OCI-LY7 (cell line): Measurements from ENCODE around the gene ARHGAP30.

Experiments used
- CTCF ChIP-seq: fragments of 200-600 bp; sonication (generic); conservative IDR thresholded peaks from 2 replicates; pipeline ENCODE4 v1.5.1; 2014; ENCODE audit warnings: mild to moderate bottlenecking, antibody characterized with exemption, low read length, moderate library complexity, mixed read lengths
- EZH2phosphoT487 ChIP-seq: fragments of 200-600 bp; sonication (generic); IDR thresholded peaks from 2 replicates; pipeline ENCODE4 v1.6.1; 2018; ENCODE audit warnings: low read depth, borderline replicate concordance, mild to moderate bottlenecking, mixed run types, antibody characterized with exemption, low read length, moderate library complexity, mixed read lengths

DNA sequence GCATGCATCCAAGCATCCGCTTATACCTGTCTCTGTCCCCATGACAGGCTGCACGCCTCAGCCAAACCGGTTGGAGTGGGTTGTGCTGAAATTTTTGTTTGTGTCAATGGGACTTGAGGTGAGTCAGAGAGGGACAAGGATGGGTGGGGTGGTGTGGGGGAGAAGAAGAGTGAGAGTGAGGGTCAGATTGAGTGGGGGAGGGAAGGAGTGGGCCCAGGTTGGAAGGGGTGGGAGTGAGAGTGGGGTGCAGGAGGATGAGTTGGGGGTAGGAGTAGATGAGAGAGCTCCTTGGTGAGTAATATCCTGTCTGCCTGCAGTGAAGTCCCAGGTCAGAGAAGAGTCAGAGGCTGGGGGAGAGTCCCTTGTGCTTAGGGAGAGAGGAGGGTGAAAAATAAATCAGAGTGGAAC lies 22.9 kb upstream of the ARHGAP30 start:
- TF ChIP-seq CTCF: no peak
- no peak for TF ChIP-seq EZH2phosphoT487
